ENCODE results near the gene MAP2K7.

GRCh38 chr19:7908078-7908699, 4.5 kb downstream of the MAP2K7 start:
- TF ChIP-seq EZH2 (IDR thresholded peaks at IDR 0.05; ENCODE audit: low read length): no peak
- TF ChIP-seq CTCF (optimal IDR thresholded peaks at IDR 0.05 in 1 of 3, IDR thresholded peaks at IDR 0.05 in 1 of 3, conservative IDR thresholded peaks at IDR 0.05 in 1 of 3; ENCODE audit: extremely low read depth in 1 of 3, insufficient read depth in 2 of 3, low read length in 3 of 3): no peak
